OCI-LY1 (cell line): ENCODE data around the gene CA5A.
"Not testable (repeated sequence)": the region's sequence is repeated elsewhere in the genome, so short reads cannot be mapped to it uniquely, and the experiment has no call there.

Source experiments
- CTCF ChIP-seq: fragments of 200-600 bp; sonication (generic), shearing (Covaris generic); IDR thresholded peaks from 2 replicates; pipeline ENCODE4 v1.5.1; 2017; ENCODE audit warnings: mild to moderate bottlenecking, antibody characterized with exemption, low read length, moderate library complexity, mixed read lengths
- EZH2 ChIP-seq: fragments of 200-600 bp; sonication (generic), shearing (Covaris generic); IDR thresholded peaks from 2 replicates; pipeline ENCODE4 v1.8.0; 2017; ENCODE audit warnings: borderline replicate concordance, mixed run types, mild to moderate bottlenecking, antibody characterized with exemption, low read length, moderate library complexity, mixed read lengths

- TF ChIP-seq CTCF: peak; percentile 80
- not testable (repeated sequence) for TF ChIP-seq EZH2
Observed at GRCh38 chr16:87909203-87909935, 27.0 kb downstream of the CA5A start.
